ENCODE results near the gene SVOPL. TPM values are rescaled to one million over a fixed set of nuclear protein-coding genes. Genes with fewer than 3 reads are reported as not detected.

The SVOPL gene
- total RNA-seq, 1 experiment from 2014 or later = not detected

DNA sequence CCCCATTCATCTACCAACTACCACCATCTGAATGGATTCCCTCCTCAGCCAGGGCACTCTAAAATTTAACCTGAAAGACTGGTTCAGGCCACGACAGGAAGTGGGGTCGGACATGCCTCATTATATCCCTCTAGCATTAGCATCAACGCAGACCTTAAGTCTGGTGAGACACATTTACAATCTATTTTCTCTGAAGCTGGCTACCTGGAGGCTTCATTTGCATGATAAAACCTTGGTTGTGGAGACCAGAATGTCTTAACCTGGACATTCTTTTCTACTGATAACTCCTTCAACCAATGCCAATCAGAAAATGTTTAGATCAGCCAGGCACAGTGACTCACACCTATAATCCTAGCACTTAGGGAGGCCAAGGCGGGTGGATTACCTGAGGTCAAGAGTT lies 42.3 kb downstream of the SVOPL start:
- no TSS peak for BruUV-seq (replicated peaks)
- TF ChIP-seq POLR2A (IDR thresholded peaks at IDR 0.05; ENCODE audit: borderline replicate concordance, extremely low read depth, insufficient read depth, insufficient read length) = no peak
- TF ChIP-seq EGR1 (IDR thresholded peaks at IDR 0.05; ENCODE audit: low read depth) = no peak
- no peak for TF ChIP-seq SIN3A (IDR thresholded peaks at IDR 0.05; ENCODE audit: low read depth)
- TF ChIP-seq, protein P1, sequence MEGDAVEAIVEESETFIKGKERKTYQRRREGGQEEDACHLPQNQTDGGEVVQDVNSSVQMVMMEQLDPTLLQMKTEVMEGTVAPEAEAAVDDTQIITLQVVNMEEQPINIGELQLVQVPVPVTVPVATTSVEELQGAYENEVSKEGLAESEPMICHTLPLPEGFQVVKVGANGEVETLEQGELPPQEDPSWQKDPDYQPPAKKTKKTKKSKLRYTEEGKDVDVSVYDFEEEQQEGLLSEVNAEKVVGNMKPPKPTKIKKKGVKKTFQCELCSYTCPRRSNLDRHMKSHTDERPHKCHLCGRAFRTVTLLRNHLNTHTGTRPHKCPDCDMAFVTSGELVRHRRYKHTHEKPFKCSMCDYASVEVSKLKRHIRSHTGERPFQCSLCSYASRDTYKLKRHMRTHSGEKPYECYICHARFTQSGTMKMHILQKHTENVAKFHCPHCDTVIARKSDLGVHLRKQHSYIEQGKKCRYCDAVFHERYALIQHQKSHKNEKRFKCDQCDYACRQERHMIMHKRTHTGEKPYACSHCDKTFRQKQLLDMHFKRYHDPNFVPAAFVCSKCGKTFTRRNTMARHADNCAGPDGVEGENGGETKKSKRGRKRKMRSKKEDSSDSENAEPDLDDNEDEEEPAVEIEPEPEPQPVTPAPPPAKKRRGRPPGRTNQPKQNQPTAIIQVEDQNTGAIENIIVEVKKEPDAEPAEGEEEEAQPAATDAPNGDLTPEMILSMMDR (IDR thresholded peaks at IDR 0.05 in 2 of 3, conservative IDR thresholded peaks at IDR 0.05 in 1 of 3; ENCODE audit: borderline replicate concordance in 1 of 3, insufficient read depth in 1 of 3, low read depth in 2 of 3, low read length in 2 of 3) = no peak
- TF ChIP-seq, protein P2, sequence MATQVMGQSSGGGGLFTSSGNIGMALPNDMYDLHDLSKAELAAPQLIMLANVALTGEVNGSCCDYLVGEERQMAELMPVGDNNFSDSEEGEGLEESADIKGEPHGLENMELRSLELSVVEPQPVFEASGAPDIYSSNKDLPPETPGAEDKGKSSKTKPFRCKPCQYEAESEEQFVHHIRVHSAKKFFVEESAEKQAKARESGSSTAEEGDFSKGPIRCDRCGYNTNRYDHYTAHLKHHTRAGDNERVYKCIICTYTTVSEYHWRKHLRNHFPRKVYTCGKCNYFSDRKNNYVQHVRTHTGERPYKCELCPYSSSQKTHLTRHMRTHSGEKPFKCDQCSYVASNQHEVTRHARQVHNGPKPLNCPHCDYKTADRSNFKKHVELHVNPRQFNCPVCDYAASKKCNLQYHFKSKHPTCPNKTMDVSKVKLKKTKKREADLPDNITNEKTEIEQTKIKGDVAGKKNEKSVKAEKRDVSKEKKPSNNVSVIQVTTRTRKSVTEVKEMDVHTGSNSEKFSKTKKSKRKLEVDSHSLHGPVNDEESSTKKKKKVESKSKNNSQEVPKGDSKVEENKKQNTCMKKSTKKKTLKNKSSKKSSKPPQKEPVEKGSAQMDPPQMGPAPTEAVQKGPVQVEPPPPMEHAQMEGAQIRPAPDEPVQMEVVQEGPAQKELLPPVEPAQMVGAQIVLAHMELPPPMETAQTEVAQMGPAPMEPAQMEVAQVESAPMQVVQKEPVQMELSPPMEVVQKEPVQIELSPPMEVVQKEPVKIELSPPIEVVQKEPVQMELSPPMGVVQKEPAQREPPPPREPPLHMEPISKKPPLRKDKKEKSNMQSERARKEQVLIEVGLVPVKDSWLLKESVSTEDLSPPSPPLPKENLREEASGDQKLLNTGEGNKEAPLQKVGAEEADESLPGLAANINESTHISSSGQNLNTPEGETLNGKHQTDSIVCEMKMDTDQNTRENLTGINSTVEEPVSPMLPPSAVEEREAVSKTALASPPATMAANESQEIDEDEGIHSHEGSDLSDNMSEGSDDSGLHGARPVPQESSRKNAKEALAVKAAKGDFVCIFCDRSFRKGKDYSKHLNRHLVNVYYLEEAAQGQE (IDR thresholded peaks at IDR 0.05; ENCODE audit: low read depth) = no peak
- TF ChIP-seq ELF1 (IDR thresholded peaks at IDR 0.05; ENCODE audit: borderline replicate concordance, low read depth) = no peak
- TF ChIP-seq, protein P3, sequence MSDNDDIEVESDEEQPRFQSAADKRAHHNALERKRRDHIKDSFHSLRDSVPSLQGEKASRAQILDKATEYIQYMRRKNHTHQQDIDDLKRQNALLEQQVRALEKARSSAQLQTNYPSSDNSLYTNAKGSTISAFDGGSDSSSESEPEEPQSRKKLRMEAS (IDR thresholded peaks at IDR 0.05) = no peak
- TF ChIP-seq YY1 (IDR thresholded peaks at IDR 0.05; ENCODE audit: extremely low read depth, insufficient replicate concordance, low read depth, low read length) = no peak
- no peak for TF ChIP-seq FOSL1 (IDR thresholded peaks at IDR 0.05; ENCODE audit: low read depth)
- no peak for TF ChIP-seq SP1 (IDR thresholded peaks at IDR 0.05; ENCODE audit: low read depth)
- no peak for TF ChIP-seq TCF7L2 (IDR thresholded peaks at IDR 0.05; ENCODE audit: borderline replicate concordance, extremely low read depth, insufficient read depth, insufficient read length)
- TF ChIP-seq CEBPB (IDR thresholded peaks at IDR 0.05; ENCODE audit: low read depth) = no peak
- TF ChIP-seq POLR2AphosphoS5 (IDR thresholded peaks at IDR 0.05; ENCODE audit: low read depth, low read length) = no peak
- TF ChIP-seq RAD21 (IDR thresholded peaks at IDR 0.05; ENCODE audit: low read depth) = no peak
- no peak for TF ChIP-seq ZFX (IDR thresholded peaks at IDR 0.05)
- no peak for TF ChIP-seq EZH2 (IDR thresholded peaks at IDR 0.05)
- no peak for TF ChIP-seq ZNF274 (IDR thresholded peaks at IDR 0.05; ENCODE audit: low read depth, low read length)
- RAD21 ChIA-PET (ENCODE audit: low non-redundant PET in 1 of 2, low total read pairs in 2 of 2, uncharacterized antibody in 2 of 2, unreplicated experiment in 2 of 2) = no interaction called here
- H3K27me3 ChIP-seq (ENCODE audit: insufficient read depth, low read length) = no peaks in the 10 kb centered on the region
- no peak overlapping the region for H3K4me3 ChIP-seq (replicated peaks in 1 of 2; ENCODE audit: low read depth in 1 of 2, low read length in 2 of 2)
- CTCF ChIA-PET = no interaction called here
- H3K36me3 ChIP-seq (ENCODE audit: control insufficient read depth in 1 of 2, insufficient read depth in 2 of 2, low read length in 2 of 2) = no peaks in the 10 kb centered on the region
- intact Hi-C loops (cut with micrococcal nuclease) = no loop called here
- POLR2A ChIA-PET = no interaction called here
- H3K27ac ChIP-seq (ENCODE audit: low read depth, low read length) = no peak overlapping the region
- H3K9me3 ChIP-seq (ENCODE audit: control insufficient read depth in 1 of 2, insufficient read depth in 1 of 2, low read depth in 1 of 2, low read length in 2 of 2) = no peaks in the 10 kb centered on the region
- H3K4me1 ChIP-seq (ENCODE audit: control insufficient read depth in 1 of 2, insufficient read depth in 2 of 2, low read length in 2 of 2) = no peaks in the 10 kb centered on the region
- no peaks in the 10 kb centered on the region for H4K20me1 ChIP-seq (ENCODE audit: insufficient read depth)
- H3K4me2 ChIP-seq (ENCODE audit: low read length) = no peak overlapping the region
- no peak overlapping the region for H3K9ac ChIP-seq (ENCODE audit: low read length)
- ATAC-seq = no peak
- no peak for DNase-seq (ENCODE audit: low read depth, low spot score)
- no peaks in the 10 kb centered on the region for H3K79me2 ChIP-seq (ENCODE audit: insufficient read depth, low read length)
- no peak overlapping the region for H2AFZ ChIP-seq (ENCODE audit: low read depth, low read length, poor library complexity, severe bottlenecking)
- no peaks in the 10 kb centered on the region for H3K9me2 ChIP-seq (ENCODE audit: insufficient read depth)

Data from HCT116 (cell line).